HepG2 (cell line): ENCODE measurements around the gene GTF2F1. TPM values are rescaled to one million over a fixed set of nuclear protein-coding genes. Genes with fewer than 3 reads are reported as not detected.
A peak's percentile ranks its signal among the peaks of the same experiment; 100 is the strongest.

Experiments
- ADNP ChIP-seq: sonication (generic); formaldehyde crosslinking; IDR thresholded peaks from 2 replicates; pipeline ENCODE4 v1.4.0; 2020; ENCODE audit warnings: missing genetic modification reagents
- ATF5 ChIP-seq: sonication (generic); formaldehyde crosslinking; IDR thresholded peaks from 2 replicates; pipeline ENCODE4 v1.4.0; 2020; ENCODE audit warnings: mild to moderate bottlenecking, low read depth, missing genetic modification reagents
- CAMTA2 ChIP-seq: sonication (generic); formaldehyde crosslinking; IDR thresholded peaks from 2 replicates; pipeline ENCODE4 v1.4.0; 2020; ENCODE audit warnings: mild to moderate bottlenecking, missing genetic modification reagents, borderline replicate concordance
- CBX1 ChIP-seq: IDR thresholded peaks from one replicate; pipeline ENCODE4 v1.6.1; 2016; ENCODE audit warnings: antibody characterized with exemption, low read depth
- EP300 ChIP-seq, 3 experiments: sonication (generic) in 1 of 3; formaldehyde crosslinking in 1 of 3; IDR thresholded peaks; 2 replicates each; pipeline versions ENCODE4 v1.5.1 to v1.6.1; 2011 to 2020; ENCODE audit warnings: low read depth in 2 of 3, low read length in 2 of 3, borderline replicate concordance in 1 of 3, improper control_type of control experiment in 1 of 3, mild to moderate bottlenecking in 1 of 3, missing genetic modification reagents in 1 of 3, moderate library complexity in 1 of 3
- GPBP1L1 ChIP-seq: sonication (generic); formaldehyde crosslinking; IDR thresholded peaks from 2 replicates; pipeline ENCODE4 v1.5.0; 2020; ENCODE audit warnings: mild to moderate bottlenecking, missing genetic modification reagents
- HNF4A ChIP-seq: sonication (generic); formaldehyde crosslinking; IDR thresholded peaks from 2 replicates; pipeline ENCODE4 v1.4.0; 2020; ENCODE audit warnings: missing genetic modification reagents
- HNRNPUL1 ChIP-seq: fragments of 200-400 bp; formaldehyde crosslinking; IDR thresholded peaks from 2 replicates; pipeline ENCODE4 v1.6.1; 2017; ENCODE audit warnings: low read depth, mild to moderate bottlenecking, low read length, moderate library complexity
- MIER2 ChIP-seq: IDR thresholded peaks from 2 replicates; pipeline ENCODE4 v1.6.1; 2016; ENCODE audit warnings: missing biosample characterization, missing genetic modification reagents
- PCBP1 ChIP-seq: fragments of 200-400 bp; formaldehyde crosslinking; IDR thresholded peaks from 2 replicates; pipeline ENCODE4 v1.6.1; 2017; ENCODE audit warnings: mild to moderate bottlenecking, low read depth, low read length, borderline replicate concordance
- POLR2AphosphoS2 ChIP-seq: IDR thresholded peaks from 2 replicates; pipeline ENCODE4 v1.6.1; 2011; ENCODE audit warnings: low read depth, low read length, improper control_type of control experiment
- SMAD9 ChIP-seq: sonication (generic); formaldehyde crosslinking; IDR thresholded peaks from 2 replicates; pipeline ENCODE4 v1.5.1; 2020; ENCODE audit warnings: mild to moderate bottlenecking, missing genetic modification reagents
- SMYD3 ChIP-seq: sonication (generic); formaldehyde crosslinking; IDR thresholded peaks from 2 replicates; pipeline ENCODE4 v1.8.1; 2023; ENCODE audit warnings: mild to moderate bottlenecking, missing genetic modification reagents
- SRY ChIP-seq: sonication (generic); formaldehyde crosslinking; IDR thresholded peaks from 2 replicates; pipeline ENCODE4 v1.8.0; 2022; ENCODE audit warnings: mild to moderate bottlenecking, missing genetic modification reagents
- STAT5B ChIP-seq: sonication (generic); formaldehyde crosslinking; IDR thresholded peaks from 2 replicates; pipeline ENCODE4 v1.4.0; 2020; ENCODE audit warnings: missing genetic modification reagents
- ZBTB14 ChIP-seq: sonication (generic); formaldehyde crosslinking; IDR thresholded peaks from 2 replicates; pipeline ENCODE4 v1.4.0; 2020; ENCODE audit warnings: missing genetic modification reagents
- ZFP36 ChIP-seq: fragments of 150-350 bp; IDR thresholded peaks from 2 replicates; pipeline ENCODE4 v1.6.1; 2018; ENCODE audit warnings: borderline replicate concordance, low read length, low read depth; ENCODE audit not compliant: partially characterized antibody
- ZNF276 ChIP-seq: sonication (generic); formaldehyde crosslinking; IDR thresholded peaks from 2 replicates; pipeline ENCODE4 v1.4.0; 2020; ENCODE audit warnings: mild to moderate bottlenecking, low read depth, missing genetic modification reagents
- ZNF331 ChIP-seq: sonication (generic); formaldehyde crosslinking; IDR thresholded peaks from 2 replicates; pipeline ENCODE4 v1.4.0; 2020; ENCODE audit warnings: missing genetic modification reagents
- ZNF616 ChIP-seq: sonication (generic); formaldehyde crosslinking; IDR thresholded peaks from 2 replicates; pipeline ENCODE4 v1.5.0; 2020; ENCODE audit warnings: low read depth, mild to moderate bottlenecking, missing genetic modification reagents
- polyA plus RNA-seq, 8 experiments: library from polyadenylated mRNA; depleted of rRNA in 3 of 8; stranded (reverse) in 7 of 8; unstranded in 1 of 8; fragments of >200 nt; fragmentation: Illumina TruSeq in 4 of 8; extraction: Trizol in 4 of 8; gene quantifications; 2 replicates each; pipeline versions ENCODE4 v1.2.1 to v1.2.3, GENCODE V29; 2011 to 2016; ENCODE audit warnings: low read depth in 4 of 8, missing spikeins in 1 of 8, mixed read lengths in 1 of 8; ENCODE audit not compliant: insufficient read depth in 1 of 8
- total RNA-seq, 5 experiments: library from RNA; depleted of rRNA; stranded (reverse); fragments of >200 nt; fragmentation: Illumina TruSeq; extraction: Trizol; gene quantifications; 2 replicates each; pipeline ENCODE4 v1.2.3, GENCODE V29; 2016; ENCODE audit warnings: low read depth in 1 of 5

GTF2F1 gene
- total and polyA plus RNA-seq, 2 of the 13 experiments (the other 11 are each of a cell fraction or from before 2014, with no cell fraction given), result 27.8 to 34.1 TPM

- no peak for TF ChIP-seq CAMTA2 (CRISPR knock-in tag)
- TF ChIP-seq ZFP36, result no peak
- no peak for TF ChIP-seq EP300 (IDR thresholded peaks at IDR 0.05; ENCODE audit: low read depth in 2 of 2, low read length in 2 of 2)
- no peak for TF ChIP-seq EP300 (CRISPR knock-in tag; IDR thresholded peaks at IDR 0.05; ENCODE audit: borderline replicate concordance)
- no peak for TF ChIP-seq HNF4A (CRISPR knock-in tag)
- no peak for TF ChIP-seq GPBP1L1 (CRISPR knock-in tag)
- no peak for TF ChIP-seq HNRNPUL1
- TF ChIP-seq ZNF616 (CRISPR knock-in tag), result no peak
- TF ChIP-seq SMYD3 (CRISPR knock-in tag), result no peak
- no peak for TF ChIP-seq STAT5B
- peak; percentile 32 for TF ChIP-seq CBX1
- TF ChIP-seq MIER2, result no peak
- no peak for TF ChIP-seq POLR2AphosphoS2
- TF ChIP-seq SMAD9, result no peak
- no peak for TF ChIP-seq ZNF331
- no peak for TF ChIP-seq ZNF276 (CRISPR knock-in tag)
- TF ChIP-seq ATF5, result no peak
- TF ChIP-seq PCBP1, result peak; percentile 69; the same call in 1 of the 2 replicates
- TF ChIP-seq ZBTB14 (CRISPR knock-in tag), result 0 out of 2 replicates have a peak, but pooled peaks have one; percentile 15
- TF ChIP-seq SRY (CRISPR knock-in tag), result 0 out of 2 replicates have a peak, but pooled peaks have one; percentile 58
- TF ChIP-seq ADNP (CRISPR knock-in tag), result no peak
Measured at GRCh38 chr19:6424939-6425731, 32.2 kb upstream of the GTF2F1 start (continued).
